ENCODE results near the gene TRAF1. TPM values are rescaled to one million over a fixed set of nuclear protein-coding genes. Genes with fewer than 3 reads are reported as not detected.

The TRAF1 gene
- total and polyA plus RNA-seq, 2 of the 13 experiments (the other 11 are each of a cell fraction or from before 2014, with no cell fraction given) = 0.44 to 1.0 TPM

GRCh38 chr9:120960001-120960400, 33.4 kb upstream of the TRAF1 start:
- H3K79me2 ChIP-seq (ENCODE audit: insufficient read depth, low read length) = no peaks in the 10 kb centered on the region
- intact Hi-C loops (cut with micrococcal nuclease; ENCODE audit: unreplicated experiment) (no loop called here), in situ Hi-C loops (cut with HindIII; ENCODE audit: extremely low pct_ligation_motif_present, low pct_unique_long_range_greater_than_20kb) (no loop called here)
- no peak for FAIRE-seq
- no peak overlapping the region for H3K4me2 ChIP-seq (ENCODE audit: low read depth, low read length)
- no peaks in the 10 kb centered on the region for H3K27me3 ChIP-seq (ENCODE audit: control insufficient read depth in 1 of 2, insufficient read depth in 2 of 2, low read length in 2 of 2)
- DNase-seq (ENCODE audit: low spot score) = no peak
- no peak overlapping the region for H3K4me3 ChIP-seq (replicated peaks in 1 of 3; ENCODE audit: insufficient read depth in 1 of 3, low read depth in 2 of 3, low read length in 3 of 3)
- H3K27ac ChIP-seq (ENCODE audit: extremely low read length, insufficient read depth, low read length) = no peak overlapping the region
- H3K9me3 ChIP-seq (ENCODE audit: low read length) = no peaks in the 10 kb centered on the region
- H3K36me3 ChIP-seq (replicated peaks in 1 of 2; ENCODE audit: control insufficient read depth in 1 of 2, insufficient read depth in 2 of 2, low read length in 2 of 2) = peaks cover 7 to 74% of the 10 kb centered on the region in 2 experiments
- H3K9ac ChIP-seq (ENCODE audit: insufficient read depth, low read depth, low read length) = no peak overlapping the region
- no peaks in the 10 kb centered on the region for H4K20me1 ChIP-seq (ENCODE audit: insufficient read depth, low read length)
- POLR2A ChIA-PET = no interaction called here
- WGBS (ENCODE audit: low lambda C conversion rate) = 89% methylated on average over 1 of the region's 1 CpG
- no TSS peak for BruUV-seq (replicated peaks)
- TF ChIP-seq ZBTB33 (CRISPR knock-in tag; IDR thresholded peaks at IDR 0.05) (no peak), ZNF234 (CRISPR knock-in tag; conservative IDR thresholded peaks at IDR 0.05) (no peak), ZNF639 (CRISPR knock-in tag; conservative IDR thresholded peaks at IDR 0.05) (no peak), ZFP91 (CRISPR knock-in tag; IDR thresholded peaks at IDR 0.05; ENCODE audit: borderline replicate concordance) (no peak), HDAC2 (CRISPR knock-in tag; IDR thresholded peaks at IDR 0.05) (no peak), ZNF816 (CRISPR knock-in tag; IDR thresholded peaks at IDR 0.05; ENCODE audit: borderline replicate concordance) (no peak), PCBP1 (IDR thresholded peaks at IDR 0.05; ENCODE audit: borderline replicate concordance, low read depth, low read length) (no peak)
- ATAC-seq = no peak
- no peak overlapping the region for H2AFZ ChIP-seq (ENCODE audit: low read length)
- no peaks in the 10 kb centered on the region for H3K4me1 ChIP-seq (ENCODE audit: insufficient read depth, low read length)
- CTCF ChIA-PET (ENCODE audit: low intra/inter-chr PET ratio, low total read pairs) = no interaction called here

Measured in HepG2 (cell line).